Stimulated activated CD8-positive, alpha-beta memory T cell treated with anti-CD3 and anti-CD28 coated beads, Interleukin-15, amount 100 ng/mL, for 24 hours (primary cell): ENCODE measurements around the gene STX8.

Experiments
- DNase-seq: peaks from one replicate; pipeline ENCODE4 v3.0.0-alpha.2; 2020; ENCODE audit warnings: low read depth

The STX8 gene

DNA sequence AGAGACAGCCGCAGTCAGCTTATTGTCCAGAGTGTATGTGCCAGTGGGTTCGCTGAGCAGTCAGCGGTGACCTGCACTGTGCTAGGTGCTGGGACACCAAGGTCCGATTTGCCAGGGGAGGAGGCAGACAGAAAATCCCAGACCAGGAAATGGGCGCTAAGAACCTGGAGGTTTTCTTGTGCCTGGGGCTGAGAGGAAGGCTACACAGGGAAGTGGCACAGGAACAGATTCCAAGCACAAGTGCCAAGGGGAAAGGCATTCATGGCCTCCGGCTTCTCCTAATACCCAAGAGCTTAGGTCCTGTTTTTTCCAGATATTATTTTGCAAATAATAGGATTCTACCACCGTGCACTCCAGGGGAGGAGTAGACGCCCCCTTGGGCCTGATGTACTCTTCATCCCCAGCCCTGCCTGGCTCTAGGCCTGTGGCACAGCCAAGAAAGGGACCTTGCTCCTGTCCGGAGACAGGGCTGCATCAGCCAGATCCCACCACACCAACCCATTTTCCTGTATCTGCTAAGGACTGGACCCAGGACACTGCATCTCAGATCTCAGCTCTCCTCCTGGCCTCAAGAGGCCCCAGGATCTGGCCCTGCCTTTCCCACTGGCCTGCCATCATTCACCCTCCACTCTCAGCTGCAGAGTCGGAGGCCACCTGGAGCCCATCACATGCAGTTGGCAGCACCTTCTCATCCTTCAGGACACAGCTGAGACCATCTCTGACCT, 367.1 kb downstream of the STX8 start:
- no peak for DNase-seq

DNA sequence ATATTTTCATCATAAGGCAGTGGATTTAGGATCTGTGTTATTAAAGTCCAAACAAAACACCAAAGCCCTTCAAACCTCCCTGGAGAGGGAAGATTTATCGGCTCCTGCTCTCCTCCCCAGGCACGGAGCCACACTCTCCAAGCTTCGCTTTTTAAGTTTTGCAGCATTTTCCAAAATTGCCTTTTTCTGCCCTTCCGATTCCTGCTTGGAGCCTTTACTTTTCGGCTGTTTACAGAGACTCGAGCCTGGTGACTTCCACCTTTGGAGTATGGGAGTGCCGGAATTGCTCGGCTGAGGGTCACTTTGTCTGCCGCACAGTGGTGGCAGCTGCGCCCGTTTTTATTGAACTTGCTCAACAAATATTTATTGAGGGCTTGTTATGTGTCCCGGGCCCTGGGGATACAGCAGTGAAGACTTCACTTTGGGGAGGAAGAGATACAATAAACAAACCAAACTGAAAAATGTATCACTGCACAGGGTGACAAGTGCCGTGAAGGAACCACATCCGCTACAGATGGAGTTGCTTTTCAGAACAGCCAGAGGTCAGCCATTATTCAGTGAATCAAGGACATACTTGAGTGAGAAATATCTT, 368.8 kb downstream of the STX8 start:
- DNase-seq: no peak

DNA sequence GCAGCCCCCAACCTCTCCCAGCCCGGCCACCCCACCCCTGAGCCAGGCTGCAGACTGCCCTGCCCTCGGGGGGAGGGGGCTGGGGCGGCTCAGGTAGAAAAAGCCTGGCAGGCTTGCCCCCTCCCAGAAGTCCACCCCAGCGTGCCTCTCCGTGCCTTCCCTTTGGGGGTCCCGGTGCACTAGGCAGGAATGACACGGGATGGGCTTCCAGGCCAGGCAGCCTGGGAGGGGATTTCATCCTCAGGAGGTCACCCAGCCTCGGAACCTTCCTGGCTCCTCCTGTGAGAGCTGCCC, 369.3 kb downstream of the STX8 start:
- no peak for DNase-seq

DNA sequence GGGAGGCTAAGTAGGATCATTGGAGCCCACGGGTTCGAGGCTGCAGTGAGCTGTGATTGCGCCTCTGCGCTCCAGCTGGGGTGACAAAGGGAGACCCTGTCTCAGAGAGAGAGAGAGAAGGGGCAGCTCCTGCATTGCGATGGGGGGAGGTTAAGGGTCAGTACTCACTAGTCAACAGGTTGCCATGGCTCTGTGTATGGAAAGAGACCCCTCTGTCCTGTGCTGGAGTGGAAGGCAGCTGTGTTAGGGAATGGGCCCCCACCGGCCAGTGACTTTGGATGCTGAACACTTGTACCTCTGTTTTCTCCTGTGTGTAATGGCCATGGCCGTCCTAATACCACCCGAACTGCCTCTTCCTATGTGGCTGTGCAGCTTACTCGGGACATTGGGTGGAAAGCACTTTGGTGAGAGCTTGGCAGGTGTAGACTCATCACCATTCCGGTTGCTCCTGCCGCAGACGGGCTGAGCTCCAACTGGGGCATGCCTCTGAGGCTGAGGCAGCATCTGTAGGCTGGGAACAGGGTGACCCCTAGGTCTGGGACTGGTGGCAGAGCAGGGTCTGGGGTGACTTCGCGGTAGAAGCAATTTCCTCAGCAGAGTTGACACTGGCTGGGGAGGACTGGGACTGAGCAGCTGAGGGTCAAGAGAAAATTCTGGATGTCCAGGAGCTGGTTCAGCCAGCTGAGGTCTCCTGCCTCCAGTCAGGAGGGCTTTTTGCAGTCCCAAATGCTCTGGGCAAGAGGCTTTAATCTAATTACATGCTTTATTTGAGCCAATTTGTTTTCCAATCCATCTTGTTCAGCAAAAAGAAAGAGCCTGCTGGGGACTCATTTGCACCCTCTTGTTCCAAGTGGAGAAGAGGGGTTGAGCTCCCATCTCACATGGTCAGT, 369.9 kb downstream of the STX8 start:
- no peak for DNase-seq

DNA sequence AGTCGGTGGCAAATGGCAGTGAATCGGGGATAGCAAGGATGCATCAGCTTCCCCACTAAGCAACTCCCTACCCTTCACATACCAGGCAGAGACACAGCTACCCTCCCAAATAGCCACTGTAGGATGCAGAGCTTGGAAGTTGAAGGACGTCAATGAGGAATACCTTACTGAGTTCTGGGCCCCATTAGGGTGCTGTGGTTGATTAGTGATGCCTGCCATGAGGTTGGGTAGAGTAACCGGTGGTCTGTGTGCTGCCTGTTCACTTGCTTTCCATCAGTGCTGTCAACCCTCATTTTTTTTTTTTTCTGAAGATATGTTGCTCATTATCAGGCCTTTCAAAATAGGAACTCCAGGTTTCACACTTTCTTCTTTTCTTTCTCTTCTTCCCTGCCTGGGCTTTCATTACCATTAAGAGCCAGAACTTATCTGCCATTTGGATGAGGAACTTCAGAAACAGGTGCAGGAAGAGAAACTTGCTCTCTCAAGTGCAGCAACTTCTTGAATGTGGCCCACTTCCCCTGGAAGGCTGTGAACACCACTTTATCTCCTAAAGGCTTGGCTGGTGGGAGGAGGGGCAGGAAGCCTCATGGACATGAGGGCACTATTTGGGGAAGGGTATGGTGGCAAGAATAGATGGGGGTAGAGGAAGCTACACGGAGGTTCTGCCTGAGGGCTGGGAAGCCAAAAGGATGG, 370.8 kb downstream of the STX8 start:
- no peak for DNase-seq

DNA sequence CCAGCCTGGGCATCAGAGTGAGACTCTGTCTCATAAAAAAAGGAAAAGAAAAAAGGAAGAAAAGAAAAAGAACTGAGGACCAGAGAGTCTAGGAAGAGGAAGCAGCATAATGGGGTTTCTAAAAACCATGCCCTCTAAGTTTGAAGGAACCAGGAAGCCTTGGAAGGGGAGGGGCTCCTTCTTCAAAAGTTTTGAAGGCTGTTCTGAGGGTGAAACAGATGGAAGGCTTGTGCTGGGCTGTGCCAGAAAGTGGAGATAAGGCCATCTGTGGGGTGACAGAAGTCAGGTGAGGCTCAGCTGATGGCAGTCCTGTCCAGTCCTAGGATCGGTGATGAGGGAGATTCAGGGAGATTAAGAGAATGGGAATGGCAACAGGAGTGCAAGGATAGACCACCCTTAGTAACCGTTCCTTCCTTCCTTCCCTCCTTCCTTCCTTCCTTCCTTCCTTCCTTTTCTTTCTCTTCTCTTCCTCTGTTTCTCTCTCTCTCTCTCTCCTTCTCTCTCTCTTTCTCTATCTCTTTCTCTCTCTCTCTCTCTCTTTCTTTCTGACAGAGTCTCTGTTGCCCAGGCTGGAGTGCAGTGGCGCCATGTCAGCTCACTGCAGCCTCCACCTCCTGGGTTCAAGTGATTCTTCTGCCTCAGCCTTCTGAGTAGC, 371.7 kb downstream of the STX8 start:
- no peak for DNase-seq

DNA sequence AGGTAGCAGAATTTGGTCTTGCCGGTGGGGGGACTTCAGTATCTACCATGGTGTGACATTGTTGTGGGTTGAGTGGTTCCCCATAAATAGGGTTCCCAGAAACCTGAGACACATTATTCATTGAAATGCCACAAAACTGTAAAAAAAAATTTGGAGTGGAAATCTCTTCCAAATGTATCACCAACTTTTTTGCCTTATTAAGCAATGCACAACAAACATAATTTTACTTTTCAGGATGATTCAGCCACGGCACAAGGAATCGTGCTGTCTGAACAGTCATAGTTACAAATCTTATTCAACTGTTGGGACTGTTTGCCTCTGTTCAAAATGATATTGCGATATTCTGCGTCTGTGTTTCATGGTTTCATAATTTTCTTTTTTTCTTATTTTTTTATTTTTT, 373.1 kb downstream of the STX8 start:
- DNase-seq: no peak

DNA sequence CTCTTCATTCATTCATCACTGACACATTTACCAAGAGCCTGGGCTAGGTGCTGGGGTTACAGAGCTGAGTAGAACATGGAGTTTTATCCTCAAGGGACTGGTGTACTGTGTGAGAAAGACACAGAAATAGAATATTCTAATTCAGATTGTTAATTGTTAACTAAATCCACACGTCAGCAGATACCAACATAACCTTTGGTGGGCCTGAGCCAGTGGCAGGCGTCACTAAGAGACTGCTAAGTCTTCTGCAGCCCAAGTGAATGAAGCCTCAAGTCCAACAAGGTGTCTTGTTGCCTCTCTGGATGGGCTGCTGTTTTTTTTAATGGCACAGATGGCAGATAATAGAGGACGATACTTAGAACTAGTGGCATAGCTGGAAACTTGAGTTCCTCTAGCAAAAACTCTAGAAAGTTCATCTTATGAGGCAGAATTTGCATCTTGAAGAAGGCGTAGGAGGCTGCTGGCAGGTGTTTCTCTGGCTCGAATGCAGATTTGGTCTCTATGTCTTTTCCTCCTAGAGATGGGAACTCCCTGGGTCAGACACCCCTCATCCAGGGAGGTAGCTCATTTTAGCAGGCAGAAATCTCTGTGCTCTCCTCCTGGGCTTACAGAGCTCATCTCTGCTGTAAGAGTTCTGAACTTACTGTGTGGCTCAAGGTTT, 374.8 kb downstream of the STX8 start:
- no peak for DNase-seq
